ENCODE data around the gene TXNDC17.
"Not testable (repeated sequence)": the region's sequence is repeated elsewhere in the genome, so short reads cannot be mapped to it uniquely, and the experiment has no call there.

Gene TXNDC17

DNA sequence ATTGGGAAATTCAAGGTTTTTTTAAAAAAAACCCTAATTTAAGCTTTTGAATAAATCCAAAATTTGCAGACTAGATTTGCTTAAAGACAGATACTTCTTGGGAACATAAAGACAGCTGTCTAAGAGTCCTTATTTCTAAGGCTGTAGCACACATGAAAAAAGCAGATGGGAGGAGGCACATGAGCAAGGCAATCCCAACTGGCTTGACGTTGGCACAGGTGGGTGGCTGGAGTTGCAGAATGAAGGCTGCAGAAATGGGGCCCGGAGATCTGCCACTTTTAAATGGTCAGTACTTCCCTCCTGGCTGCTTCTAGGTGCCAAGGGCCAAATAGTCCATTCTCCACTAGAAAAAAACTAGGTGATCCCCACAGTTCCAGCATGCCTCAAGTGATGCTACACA, 4.8 kb upstream of the TXNDC17 start:
- intact Hi-C loops (cut with DNase I): no loop called here

DNA sequence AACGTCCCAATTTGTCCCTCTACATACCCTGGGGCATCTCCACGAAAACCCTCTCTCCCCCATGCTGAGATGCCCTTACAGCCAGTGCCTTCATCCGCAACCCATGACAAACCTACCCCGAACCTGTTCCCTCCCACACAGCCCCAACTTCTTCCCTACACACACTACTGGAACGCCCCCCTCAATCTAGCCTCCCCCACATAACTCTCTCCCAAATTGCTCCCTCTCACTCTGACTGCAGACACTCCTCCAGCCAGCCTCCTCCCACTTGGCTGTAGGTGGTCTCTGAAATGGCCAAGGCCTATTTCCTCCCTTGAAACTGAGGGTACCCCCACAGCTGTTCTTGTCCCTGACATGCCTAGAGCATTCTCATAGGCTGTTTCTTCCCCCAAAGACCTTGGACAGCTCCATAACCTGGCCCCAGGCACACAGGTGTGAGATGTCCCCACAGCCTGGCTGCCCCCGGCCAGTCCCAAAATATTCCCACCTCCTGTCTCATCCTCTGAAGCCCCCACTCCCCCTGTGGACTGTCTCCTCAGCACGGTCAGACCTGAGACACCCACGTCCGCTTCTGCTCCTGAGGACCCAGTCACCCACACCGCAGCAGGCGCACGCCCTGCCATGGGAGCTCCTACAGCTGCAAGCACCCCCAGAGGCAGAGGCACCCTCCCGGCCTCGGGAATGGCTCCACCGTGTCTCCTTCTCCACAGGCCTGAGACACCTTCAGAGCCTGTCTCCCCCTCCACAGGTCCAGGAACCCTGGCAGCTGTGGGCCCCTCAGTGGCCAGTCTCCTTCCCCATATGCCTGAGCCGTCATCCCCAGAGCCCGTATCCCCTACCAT, 4.0 kb upstream of the TXNDC17 start:
- DNase-seq: peak in 7 of 42 donors; percentile 8 to 54 (median 24)
- intact Hi-C loops (cut with DNase I): no loop called here

More for the DNA sequence above, 4.8 kb upstream of the TXNDC17 start:
- peak in 13 of 42 donors; percentile 16 to 56 (median 39) for DNase-seq

DNA sequence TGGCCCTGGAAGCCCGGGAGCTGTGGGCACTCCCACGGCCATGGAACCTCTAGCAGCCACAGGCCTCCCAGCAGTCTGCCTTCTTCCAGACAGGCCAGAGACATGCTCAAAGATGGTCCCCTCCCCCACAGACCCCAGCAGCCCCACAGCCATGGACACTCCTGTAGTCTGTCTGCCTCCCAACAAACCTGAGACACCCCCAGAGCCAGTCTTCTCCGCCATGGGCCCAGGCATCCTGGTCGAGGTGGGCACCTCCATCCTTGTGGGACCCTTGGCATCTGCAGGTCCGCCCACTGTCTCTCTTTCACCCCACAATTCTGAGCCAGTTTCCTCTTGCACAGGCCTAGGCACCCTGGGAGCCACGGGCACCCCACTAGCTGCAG, 3.4 kb upstream of the TXNDC17 start:
- intact Hi-C loops (cut with DNase I): no loop called here
- no peak for DNase-seq

DNA sequence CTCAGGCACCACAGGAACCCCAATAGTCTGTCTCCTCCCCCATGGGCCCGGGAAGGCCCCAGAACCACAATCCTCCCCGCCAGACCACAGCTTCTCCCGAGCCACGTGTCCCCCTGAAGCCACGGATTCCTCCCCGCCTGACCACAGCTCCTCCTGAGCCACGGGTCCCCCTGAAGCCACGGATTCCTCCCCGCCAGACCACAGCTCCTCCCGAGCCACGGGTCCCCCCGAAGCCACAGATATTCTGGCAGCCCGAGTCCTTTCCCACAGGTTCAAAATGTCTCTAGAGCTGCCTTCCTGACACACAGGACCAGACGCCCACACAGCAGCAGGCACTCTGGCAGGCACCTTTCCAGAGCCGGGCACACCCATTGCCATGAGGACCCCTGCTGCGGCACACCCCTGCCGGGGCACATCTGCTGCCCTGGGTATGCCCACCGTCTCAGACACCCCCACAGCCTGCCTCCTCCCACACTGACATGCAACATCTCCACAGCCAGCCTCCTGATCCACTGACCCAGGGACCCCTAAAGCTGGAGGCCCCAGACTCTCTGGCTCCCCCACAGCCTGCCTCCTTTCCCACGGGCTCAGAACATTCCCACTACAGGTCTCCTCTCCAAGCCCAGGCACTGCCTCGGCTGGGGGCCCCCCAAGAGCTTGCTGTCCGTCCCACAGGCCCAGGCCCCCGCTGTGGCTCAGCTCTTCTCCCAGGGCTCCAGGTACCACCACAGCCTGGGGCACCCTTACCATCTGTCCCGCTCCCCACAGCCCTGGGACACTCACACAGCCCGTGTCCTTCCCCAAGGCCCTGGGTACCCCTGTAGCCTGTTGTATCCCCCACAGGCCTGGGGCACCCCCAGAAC, 2.6 kb upstream of the TXNDC17 start:
- intact Hi-C loops (cut with DNase I): no loop called here
- DNase-seq: peak in 1 of 42 donors; percentile 14

DNA sequence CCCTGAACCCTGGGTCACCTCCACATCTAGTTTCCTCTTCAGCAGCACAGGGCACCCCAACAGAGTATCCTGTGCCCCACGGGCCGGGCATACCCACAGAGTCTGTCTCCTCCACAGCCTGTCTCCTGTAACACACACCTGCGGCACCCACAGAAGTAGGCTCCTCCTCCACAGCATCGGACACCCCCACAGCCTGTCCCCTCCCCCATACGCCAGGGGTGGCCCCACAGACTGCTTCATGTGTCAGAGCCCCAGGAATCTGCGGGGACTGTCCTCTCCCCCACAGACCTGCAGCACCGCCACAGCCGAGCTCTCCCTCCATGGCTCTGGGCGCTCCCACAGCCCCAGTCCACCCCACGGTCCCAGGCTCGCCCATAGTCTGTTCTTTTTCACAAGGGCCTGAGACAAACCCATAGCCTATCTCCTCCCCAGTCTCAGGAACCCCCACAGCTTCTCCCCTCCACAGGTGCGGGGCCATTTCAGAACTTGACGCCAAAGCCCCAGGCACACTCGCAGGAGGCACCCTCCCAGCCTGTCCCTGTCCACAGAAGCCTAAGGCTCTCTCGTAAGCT, 1.8 kb upstream of the TXNDC17 start:
- DNase-seq: peak in 19 of 42 donors; percentile 21 to 70 (median 38)
- intact Hi-C loops (cut with DNase I): no loop called here

DNA sequence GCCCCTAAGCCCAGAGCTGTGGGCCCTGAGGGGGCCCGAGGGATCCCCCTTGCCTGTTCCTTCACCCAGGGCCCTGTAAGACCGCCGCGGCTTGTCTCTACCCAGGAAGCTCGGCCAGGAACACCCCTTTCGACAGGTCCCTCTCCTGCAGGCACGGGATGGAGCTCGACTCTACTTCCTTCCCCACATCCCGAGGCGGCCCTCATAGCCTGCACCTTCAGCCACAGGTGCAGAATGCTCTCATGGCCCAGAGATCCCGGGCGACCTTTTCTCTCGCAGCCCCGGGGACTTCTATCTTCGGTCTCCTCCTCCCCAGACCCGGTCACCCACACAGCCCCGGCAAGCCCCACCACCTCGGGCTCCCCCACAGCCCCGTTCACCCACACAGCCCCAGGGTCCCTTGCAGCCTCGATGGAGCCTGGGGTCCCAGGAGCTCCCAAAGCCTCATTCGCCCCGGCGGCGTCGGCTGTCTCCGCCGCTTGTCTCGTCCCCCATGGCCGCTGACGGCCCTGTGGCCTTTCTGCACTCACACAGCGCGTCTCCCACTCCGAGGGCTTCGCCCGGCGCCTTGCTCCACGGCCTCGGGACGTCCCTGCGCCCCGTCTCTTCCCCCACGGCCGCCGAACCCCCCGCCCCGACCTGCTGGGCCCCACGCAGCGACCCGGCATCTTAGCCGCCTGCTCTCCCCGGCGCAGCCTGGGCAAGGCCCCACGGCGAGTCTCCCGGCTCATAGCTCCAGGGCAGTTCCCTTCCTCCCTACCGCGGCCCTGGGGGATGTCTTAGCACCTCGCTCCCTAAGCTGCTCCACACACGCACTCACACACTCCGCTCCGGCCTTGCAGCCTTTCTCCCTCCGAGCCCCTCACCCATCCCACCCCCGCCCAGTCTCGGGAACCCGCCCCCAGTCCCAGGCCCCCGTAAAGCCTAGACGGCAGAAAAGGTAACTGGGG, 999 bp upstream of the TXNDC17 start:
- peak in 25 of 42 donors; percentile 12 to 67 (median 42) for DNase-seq
- intact Hi-C loops (cut with DNase I): no loop called here

DNA sequence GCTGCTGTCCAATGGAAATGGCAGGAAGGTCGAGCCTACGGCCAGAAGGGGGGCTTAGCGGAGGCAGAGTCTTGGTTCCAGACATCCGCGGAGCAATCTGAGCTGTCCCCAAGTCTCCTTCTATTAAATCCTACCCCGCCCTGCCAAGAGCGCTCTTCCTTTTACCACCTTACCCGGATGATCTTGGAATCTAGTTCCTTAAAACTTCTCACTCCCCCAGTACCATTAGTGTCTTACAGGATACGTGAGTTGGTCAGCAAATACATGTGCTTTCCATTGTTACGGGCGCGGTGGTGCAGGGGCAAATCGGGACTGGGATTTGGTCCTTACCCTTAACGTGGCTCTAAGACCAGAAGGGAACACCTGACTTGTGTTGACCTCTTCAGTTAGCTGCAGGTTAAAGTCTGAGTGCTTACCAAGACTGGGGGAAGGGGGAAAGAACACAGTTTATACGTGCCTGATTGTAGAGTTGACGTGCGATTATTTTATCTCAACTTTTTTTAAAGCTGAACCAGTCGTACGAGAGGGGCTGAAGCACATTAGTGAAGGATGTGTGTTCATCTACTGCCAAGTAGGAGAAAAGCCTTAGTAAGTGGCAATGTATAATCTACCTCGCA, 495 bp downstream of the TXNDC17 start:
- intact Hi-C loops (cut with DNase I): no loop called here
- peak in 2 of 42 donors; percentile 22 to 47 for DNase-seq

DNA sequence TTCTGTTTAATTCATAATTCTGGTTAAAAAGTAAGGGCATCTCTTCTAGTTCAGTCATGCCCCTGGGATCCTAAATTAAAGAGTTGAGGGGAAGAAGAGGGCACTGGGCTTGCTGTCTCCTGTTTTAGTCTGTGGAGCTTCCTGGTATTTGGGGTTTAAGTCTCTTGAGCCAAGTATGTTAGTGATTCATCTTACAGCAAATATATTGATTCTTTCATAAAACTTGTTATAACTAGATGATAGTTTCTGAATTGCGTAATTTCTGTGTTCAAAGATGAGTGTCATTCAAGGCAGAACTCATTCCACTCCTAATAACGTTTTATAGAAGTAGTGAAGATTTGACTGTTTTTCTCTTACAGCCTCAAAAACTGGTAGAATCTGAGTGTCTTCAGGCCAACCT, 1.7 kb downstream of the TXNDC17 start:
- intact Hi-C loops (cut with DNase I): no loop called here
- no peak for DNase-seq

DNA sequence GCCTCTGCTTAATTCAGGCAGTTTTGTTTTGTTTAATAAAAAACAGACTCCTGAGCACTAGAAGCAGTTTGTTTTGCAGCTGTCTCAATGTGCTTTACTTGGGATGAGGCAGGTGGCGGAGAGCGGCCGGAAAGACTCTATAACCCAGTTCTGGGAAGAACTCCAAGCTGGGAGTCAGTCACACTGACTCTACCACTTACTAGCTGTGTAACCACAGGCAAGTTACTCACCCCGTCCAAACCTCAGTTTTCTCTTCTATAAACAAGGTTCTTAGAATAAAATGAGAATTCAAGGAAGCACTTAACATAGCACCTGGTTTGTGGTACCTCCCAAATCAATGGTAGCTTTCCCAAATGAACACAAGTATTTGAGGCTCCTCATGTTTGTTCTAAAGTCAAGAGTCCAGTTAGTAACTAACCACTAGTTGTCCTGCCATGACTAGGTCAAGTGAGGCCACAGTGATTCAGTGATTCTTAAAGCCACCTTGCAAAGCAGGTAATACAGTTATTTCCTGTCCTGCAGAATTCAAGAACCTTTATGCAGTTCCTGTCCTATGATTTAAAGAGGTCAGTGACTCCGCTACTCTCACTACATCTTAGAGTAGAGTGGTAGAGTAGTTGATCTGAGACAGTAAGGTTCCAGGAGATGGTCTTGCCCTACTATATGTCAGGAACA, 2.7 kb downstream of the TXNDC17 start:
- intact Hi-C loops (cut with DNase I): no loop called here
- DNase-seq: no peak

DNA sequence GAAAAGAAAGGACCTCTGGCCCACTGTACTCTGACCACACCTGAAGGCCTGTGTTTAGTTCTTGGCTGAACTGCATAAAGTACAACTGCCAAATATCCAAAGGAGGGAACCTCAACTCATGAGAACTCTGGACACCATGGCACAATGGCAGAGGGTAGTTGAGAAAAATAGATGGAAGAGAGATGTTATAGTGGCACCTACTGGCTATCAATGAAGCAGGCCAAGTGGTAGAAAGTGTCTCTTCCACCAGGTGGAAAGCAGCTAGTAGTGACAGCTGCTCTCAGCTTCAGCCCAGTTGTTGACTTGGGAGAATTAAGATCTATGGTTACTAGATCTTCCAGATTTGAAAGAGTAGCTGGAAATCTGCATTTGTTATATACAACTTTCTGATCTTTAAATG, 7.3 kb downstream of the TXNDC17 start:
- no peak for DNase-seq
- intact Hi-C loops (cut with DNase I): no loop called here

DNA sequence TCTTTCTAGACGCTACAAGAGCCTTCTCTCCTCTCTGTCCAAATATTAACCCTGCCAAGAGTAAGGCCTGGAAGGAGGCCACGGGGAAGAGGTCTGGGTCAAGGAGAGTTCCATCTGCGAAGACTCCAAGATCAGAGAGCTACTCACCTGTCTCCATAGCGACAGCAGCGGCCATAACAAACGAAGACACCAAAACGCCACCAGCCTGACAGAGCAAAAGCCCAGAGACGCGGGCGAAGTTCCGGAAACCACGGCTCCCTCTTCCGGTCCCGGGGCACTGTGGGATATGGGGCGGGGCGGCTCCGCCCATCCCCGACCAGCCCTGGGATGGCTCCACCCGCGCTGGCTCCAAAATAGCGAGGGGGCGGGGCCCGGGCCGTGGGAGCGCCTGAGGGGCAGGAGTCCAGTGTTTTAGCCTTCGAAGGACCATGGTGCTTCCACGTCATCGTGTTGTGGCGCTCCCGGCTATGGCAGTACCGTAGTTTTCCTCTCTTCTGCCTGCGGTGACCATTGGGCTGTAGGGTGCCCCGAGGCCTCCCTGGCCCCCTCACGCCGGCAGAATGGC, 10.6 kb downstream of the TXNDC17 start, which contains the start of the genes C17orf100 and MED31:
Gene C17orf100, plus strand, starts transcription at position 409 of the 565 bp plus-strand sequence. Its CDS starts 152 bp downstream, at position 561.
Gene MED31, minus strand, starts transcription at position 252 of the 565 bp plus-strand sequence. Its CDS starts 77 bp downstream, at position 175.
- peak; percentile 82 to 98 (median 96) for DNase-seq
- intact Hi-C loops (cut with DNase I): loop anchor here (5.0 kb wide), 1 partner anchor 361 kb away; the partner anchor contains the start of gene RNASEK

DNA sequence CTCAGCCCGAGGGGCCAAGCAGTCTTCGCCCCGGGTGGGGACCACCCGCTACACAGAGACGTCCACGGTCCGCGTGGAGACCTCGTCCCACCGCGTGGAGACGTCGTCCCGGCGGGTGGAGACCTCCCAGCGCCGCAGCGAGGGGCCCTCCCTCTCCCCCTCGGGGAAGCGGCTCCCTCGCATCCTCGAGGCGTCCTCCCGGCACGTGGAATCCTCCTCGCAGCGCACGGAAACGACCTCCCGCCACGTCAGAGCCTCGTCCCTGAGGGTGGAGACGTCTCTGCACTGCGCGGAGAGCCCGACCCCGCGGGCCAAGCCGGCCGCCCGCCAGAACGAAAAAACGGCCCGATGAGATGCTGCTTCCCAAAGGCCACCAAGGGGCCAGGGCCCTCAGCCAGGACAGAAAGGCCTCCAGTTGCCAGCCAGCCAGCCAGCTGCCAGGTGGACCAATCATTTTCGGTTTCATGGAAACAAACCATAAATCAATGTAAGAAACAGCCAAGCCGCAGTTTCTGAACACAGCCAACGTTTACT, 11.1 kb downstream of the TXNDC17 start:
- DNase-seq: peak in 11 of 42 donors; percentile 11 to 50 (median 38)

DNA sequence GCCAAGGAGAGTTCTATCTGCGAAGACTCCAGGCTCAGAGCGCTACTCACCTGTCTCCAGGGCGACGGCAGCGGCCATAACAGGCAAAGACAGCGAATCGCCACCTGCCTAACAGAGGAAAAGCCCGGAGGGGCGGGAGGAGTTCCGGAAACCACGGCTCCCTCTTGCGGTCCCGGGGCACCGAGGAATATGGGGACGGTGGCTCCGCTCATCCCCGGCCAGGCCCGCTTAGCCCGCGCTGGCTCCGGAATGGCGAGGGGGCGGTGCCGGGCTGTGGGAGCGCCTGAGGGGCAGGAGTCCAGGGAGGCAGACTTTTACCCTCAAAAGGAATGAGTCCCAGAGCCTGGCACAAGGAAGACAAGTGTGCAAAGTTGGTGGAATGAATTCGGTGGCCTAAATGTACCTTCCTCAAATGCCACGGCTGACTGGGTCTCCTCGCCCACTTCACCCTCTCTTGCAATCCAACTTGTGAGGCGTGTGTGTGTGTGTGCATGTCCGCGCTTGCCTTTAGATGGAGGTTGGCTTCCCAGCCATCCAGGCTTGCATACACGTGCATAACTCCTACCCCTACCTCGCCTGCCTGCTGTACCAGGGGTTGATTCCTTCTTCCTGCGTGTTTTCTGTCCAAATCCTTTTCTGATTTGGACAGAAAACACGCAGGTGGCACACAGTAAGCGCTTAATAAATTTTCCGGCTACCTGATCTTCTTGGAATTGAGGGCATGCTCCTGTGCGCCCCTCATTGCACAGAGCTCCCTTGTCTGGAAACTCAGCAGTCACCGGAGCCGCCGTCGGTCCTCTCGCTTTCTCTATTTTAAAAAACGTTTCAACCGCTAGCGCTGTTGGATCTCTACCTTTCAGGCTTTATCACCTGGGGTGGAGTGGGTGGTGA, 14.2 kb downstream of the TXNDC17 start:
- peak in 22 of 42 donors; percentile 25 to 77 (median 50) for DNase-seq

More for the DNA sequence above, 11.1 kb downstream of the TXNDC17 start:
- intact Hi-C loops (cut with DNase I): loop anchor here (5.0 kb wide), 1 partner anchor 360 kb away; the partner anchor contains the start of gene RNASEK

DNA sequence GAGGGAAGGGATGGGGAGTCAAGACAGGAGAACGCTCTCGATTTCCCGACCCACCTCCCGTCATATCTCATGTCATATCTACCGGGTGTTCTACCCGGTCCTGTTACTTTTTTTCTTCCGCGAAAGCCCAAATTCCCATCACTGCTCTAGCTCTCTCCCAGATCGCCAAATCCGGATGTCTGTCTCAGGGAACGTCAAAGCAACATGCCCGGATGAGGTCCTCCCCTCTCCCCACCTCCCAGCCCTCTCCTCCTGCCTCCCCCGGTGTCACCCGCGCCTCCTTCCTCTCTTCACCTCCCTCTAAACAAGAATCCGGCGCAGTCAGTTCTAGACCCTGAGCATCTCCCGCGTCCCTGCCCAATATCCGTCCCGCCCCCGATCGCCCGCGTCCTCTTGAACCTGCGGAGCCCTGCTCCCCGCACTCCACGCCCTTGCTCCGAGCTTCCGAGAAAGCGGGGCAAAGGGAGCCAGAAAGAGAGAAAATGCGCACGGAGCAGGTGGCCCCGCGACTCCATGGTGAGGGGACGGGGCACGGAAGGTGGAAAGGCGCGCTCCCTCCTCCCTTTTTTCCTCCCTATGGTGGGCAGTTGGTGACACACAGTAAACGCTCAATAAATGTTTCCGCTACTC, 15.0 kb downstream of the TXNDC17 start:
- intact Hi-C loops (cut with DNase I): not testable (repeated sequence)
- DNase-seq: peak in 10 of 42 donors; percentile 30 to 72 (median 41)

More for the DNA sequence above, 14.2 kb downstream of the TXNDC17 start:
- intact Hi-C loops (cut with DNase I): loop anchor here (5.0 kb wide), 1 partner anchor 357 kb away; the partner anchor contains the start of gene RNASEK

Data from head of caudate nucleus (tissue), 42 donors.